Thyroid gland (tissue), 4 donors: ENCODE measurements around the gene MBD2.

ENCODE experiments used
- CTCF ChIP-seq, 6 experiments: fragments of 200-600 bp in 3 of 6; fragments of 450-650 bp in 3 of 6; sonication (generic) in 3 of 6; IDR thresholded peaks; one replicate each; pipeline ENCODE4 v1.5.1; 2016 to 2019; ENCODE audit warnings: antibody characterized with exemption in 6 of 6, mild to moderate bottlenecking in 2 of 6, inconsistent platforms in 1 of 6, moderate library complexity in 1 of 6
- POLR2A ChIP-seq, 2 donors: fragments of 450-650 bp; IDR thresholded peaks; one replicate each; pipeline ENCODE4 v1.6.1; 2017; ENCODE audit warnings: antibody characterized with exemption in 2 of 2, mild to moderate bottlenecking in 2 of 2, moderate library complexity in 1 of 2

GRCh38 chr18:54155412-54155811 is 69.1 kb downstream of the MBD2 start:
- no peak for TF ChIP-seq CTCF (IDR thresholded peaks at IDR 0.05)
- no peak for TF ChIP-seq POLR2A (IDR thresholded peaks at IDR 0.05)
